Measurements from ENCODE around the gene BOC. TPM values are rescaled to one million over a fixed set of nuclear protein-coding genes. Genes with fewer than 3 reads are reported as not detected.

The BOC gene
- total and polyA plus RNA-seq, 2 of the 8 experiments (the other 6 are each of a cell fraction or from before 2014, with no cell fraction given): 6.9 to 9.3 TPM

DNA sequence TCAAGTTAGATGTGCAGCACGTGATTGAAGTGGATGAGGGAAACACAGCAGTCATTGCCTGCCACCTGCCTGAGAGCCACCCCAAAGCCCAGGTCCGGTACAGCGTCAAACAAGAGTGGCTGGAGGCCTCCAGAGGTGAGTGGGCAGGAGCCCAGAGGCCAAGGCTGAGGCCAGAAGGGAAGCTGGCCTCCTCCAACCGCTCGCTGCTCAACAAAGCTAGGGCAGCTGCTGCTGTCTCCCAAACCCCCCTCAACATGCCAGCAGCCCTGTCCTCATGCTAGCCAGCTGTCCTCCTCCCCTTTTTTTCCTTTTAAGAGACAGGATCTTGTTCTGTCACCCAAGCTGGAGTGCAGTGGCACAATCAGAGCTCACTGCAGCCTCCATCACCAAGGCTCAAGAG, 57.0 kb downstream of the BOC start (continued):
- TF ChIP-seq EP300 (IDR thresholded peaks at IDR 0.05; ENCODE audit: borderline replicate concordance in 1 of 2, low read depth in 2 of 2, low read length in 2 of 2) (no peak), GTF2F1 (IDR thresholded peaks at IDR 0.05; ENCODE audit: borderline replicate concordance, low read depth, low read length) (no peak), SP2 (IDR thresholded peaks at IDR 0.05; ENCODE audit: low read length) (no peak), NRF1 (IDR thresholded peaks at IDR 0.05; ENCODE audit: low read depth, low read length) (no peak), FOSL1 (IDR thresholded peaks at IDR 0.05; ENCODE audit: insufficient read depth, low read depth, low read length) (no peak), KDM1A (IDR thresholded peaks at IDR 0.05; ENCODE audit: borderline replicate concordance, low read length) (no peak), SIN3A (conservative IDR thresholded peaks at IDR 0.05 in 1 of 2, IDR thresholded peaks at IDR 0.05 in 1 of 2; ENCODE audit: low read depth in 1 of 2, low read length in 2 of 2) (no peak)
